ENCODE measurements around the gene CLC. TPM values are rescaled to one million over a fixed set of nuclear protein-coding genes. Genes with fewer than 3 reads are reported as not detected.

Gene CLC
- total and polyA plus RNA-seq, 2 of the 8 experiments (the other 6 are each of a cell fraction or from before 2014, with no cell fraction given), result 6.4 to 12.4 TPM

DNA sequence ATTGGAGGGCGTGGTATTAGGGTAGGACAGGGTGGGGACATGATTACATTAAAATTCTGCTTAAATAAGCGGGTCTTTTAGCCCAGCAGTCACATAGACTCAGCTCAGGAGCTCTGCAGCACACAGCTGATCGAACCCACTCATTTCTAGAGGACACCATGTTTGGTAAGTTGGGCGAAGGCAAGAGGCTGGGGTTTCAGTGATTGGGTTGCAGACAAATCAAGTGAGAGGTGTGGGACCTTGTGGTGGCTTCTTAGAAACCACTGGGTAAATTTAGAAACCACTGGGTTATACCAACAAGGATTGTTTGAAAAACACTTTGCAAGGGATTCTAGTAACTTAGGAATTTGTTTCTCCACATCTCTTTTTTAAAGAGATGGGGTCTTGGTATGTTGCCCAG is 40.9 kb upstream of the CLC start, which contains the start of gene LEUTX (continued):
- no peak for TF ChIP-seq CHD1 (IDR thresholded peaks at IDR 0.05; ENCODE audit: low read depth, low read length)
- no peak for TF ChIP-seq SAP30 (IDR thresholded peaks at IDR 0.05; ENCODE audit: insufficient read depth, insufficient replicate concordance, low read length)
- TF ChIP-seq POU5F1 (IDR thresholded peaks at IDR 0.05; ENCODE audit: low read depth, low read length), result no peak
- no peak for TF ChIP-seq CTCF (IDR thresholded peaks at IDR 0.05; ENCODE audit: control extremely low read depth in 1 of 3, insufficient read depth in 1 of 3, low read depth in 1 of 3, low read length in 3 of 3)
- TF ChIP-seq CREB1 (IDR thresholded peaks at IDR 0.05), result no peak
- no peak for TF ChIP-seq CBX8 (IDR thresholded peaks at IDR 0.05; ENCODE audit: borderline replicate concordance, low read depth, low read length)
- no peak for TF ChIP-seq SP2 (IDR thresholded peaks at IDR 0.05; ENCODE audit: low read length)
- TF ChIP-seq SUZ12 (IDR thresholded peaks at IDR 0.05; ENCODE audit: low read length), result no peak
